Smooth muscle cell (in vitro differentiated cells): ENCODE measurements around the gene PSMD3. TPM values are rescaled to one million over a fixed set of nuclear protein-coding genes. Genes with fewer than 3 reads are reported as not detected.
A peak's percentile ranks its signal among the peaks of the same experiment; 100 is the strongest.

Experiments used
- DNase-seq: peaks from one replicate; lab custom pipeline; 2025; ENCODE audit not compliant: unreplicated experiment; lab: John Stamatoyannopoulos, UW
- H2AFZ ChIP-seq: fragments of 200-600 bp; sonication (generic); 2 replicates; pipeline ENCODE4 v1.6.0; 2016; ENCODE audit warnings: antibody characterized with exemption, low read depth, mild to moderate bottlenecking
- H3F3A ChIP-seq: fragments of 200-600 bp; sonication (generic); 2 replicates; pipeline ENCODE4 v1.6.0; 2017; ENCODE audit warnings: antibody characterized with exemption, low read depth
- H3K27ac ChIP-seq: fragments of 200-600 bp; sonication (generic); 2 replicates; pipeline ENCODE4 v1.5.1; 2016; ENCODE audit warnings: low read depth, mild to moderate bottlenecking
- H3K27me3 ChIP-seq: fragments of 200-600 bp; sonication (generic); 2 replicates; pipeline ENCODE4 v1.6.1; 2016; ENCODE audit warnings: low read depth, mild to moderate bottlenecking
- H3K36me3 ChIP-seq: fragments of 200-600 bp; sonication (generic); 2 replicates; pipeline ENCODE4 v1.5.1; 2016; ENCODE audit warnings: low read depth
- H3K4me1 ChIP-seq: fragments of 200-600 bp; sonication (generic); 2 replicates; pipeline ENCODE4 v1.5.1; 2016; ENCODE audit warnings: low read depth
- H3K4me2 ChIP-seq: fragments of 200-600 bp; sonication (generic); 2 replicates; pipeline ENCODE4 v1.6.0; 2016; ENCODE audit warnings: mild to moderate bottlenecking
- H3K4me3 ChIP-seq: fragments of 200-600 bp; sonication (generic); 2 replicates; pipeline ENCODE4 v1.5.1; 2016; ENCODE audit warnings: mild to moderate bottlenecking
- H3K79me2 ChIP-seq: fragments of 200-600 bp; sonication (generic); 2 replicates; pipeline ENCODE4 v1.6.0; 2016; ENCODE audit warnings: low read depth, mild to moderate bottlenecking
- H3K9ac ChIP-seq: fragments of 200-600 bp; sonication (generic); 2 replicates; pipeline ENCODE4 v1.6.0; 2016; ENCODE audit warnings: low read depth
- H3K9me3 ChIP-seq: fragments of 200-600 bp; sonication (generic); replicated peaks from 2 replicates; pipeline ENCODE4 v1.5.1; 2016; ENCODE audit warnings: low read depth
- H4K20me1 ChIP-seq: fragments of 200-600 bp; sonication (generic); 2 replicates; pipeline ENCODE4 v1.6.0; 2016; ENCODE audit warnings: low read depth
- WGBS: methylation state at CpG from one replicate; pipeline ENCODE4 v1.1.7; 2016; ENCODE audit warnings: low lambda C conversion rate; 5-methylcytosine and 5-hydroxymethylcytosine counted together
- polyA plus RNA-seq: library from polyadenylated mRNA; unstranded; fragments of >200 nt; fragmentation: Nextera tagmentation; extraction: Ambion mirVana; gene quantifications from 2 replicates; pipeline ENCODE4 v1.2.1, GENCODE V29; 2016
- total RNA-seq: library from RNA; depleted of rRNA; stranded (reverse); fragments of >200 nt; gene quantifications from 2 replicates; pipeline ENCODE4 v1.2.3, GENCODE V29; 2014
- TF ChIP-seq, protein P1 (sequence below): fragments of 200-600 bp; sonication (generic); IDR thresholded peaks from 2 replicates; pipeline ENCODE4 v1.5.1; 2017; ENCODE audit warnings: borderline replicate concordance, mild to moderate bottlenecking, antibody characterized with exemption; ENCODE audit not compliant: insufficient read depth, poor library complexity, severe bottlenecking

Gene PSMD3
- total and polyA plus RNA-seq, 2 experiments from 2014 or later, result 83.8 to 110 TPM

- WGBS, result 48% methylated on average over 6 of the region's 6 CpGs
- H3K4me1 ChIP-seq, result peaks cover 10% of the 10 kb centered on the region
- H4K20me1 ChIP-seq, result no peaks in the 10 kb centered on the region
- H3K9ac ChIP-seq, result peak overlapping the region; percentile 93
- TF ChIP-seq, protein P1, sequence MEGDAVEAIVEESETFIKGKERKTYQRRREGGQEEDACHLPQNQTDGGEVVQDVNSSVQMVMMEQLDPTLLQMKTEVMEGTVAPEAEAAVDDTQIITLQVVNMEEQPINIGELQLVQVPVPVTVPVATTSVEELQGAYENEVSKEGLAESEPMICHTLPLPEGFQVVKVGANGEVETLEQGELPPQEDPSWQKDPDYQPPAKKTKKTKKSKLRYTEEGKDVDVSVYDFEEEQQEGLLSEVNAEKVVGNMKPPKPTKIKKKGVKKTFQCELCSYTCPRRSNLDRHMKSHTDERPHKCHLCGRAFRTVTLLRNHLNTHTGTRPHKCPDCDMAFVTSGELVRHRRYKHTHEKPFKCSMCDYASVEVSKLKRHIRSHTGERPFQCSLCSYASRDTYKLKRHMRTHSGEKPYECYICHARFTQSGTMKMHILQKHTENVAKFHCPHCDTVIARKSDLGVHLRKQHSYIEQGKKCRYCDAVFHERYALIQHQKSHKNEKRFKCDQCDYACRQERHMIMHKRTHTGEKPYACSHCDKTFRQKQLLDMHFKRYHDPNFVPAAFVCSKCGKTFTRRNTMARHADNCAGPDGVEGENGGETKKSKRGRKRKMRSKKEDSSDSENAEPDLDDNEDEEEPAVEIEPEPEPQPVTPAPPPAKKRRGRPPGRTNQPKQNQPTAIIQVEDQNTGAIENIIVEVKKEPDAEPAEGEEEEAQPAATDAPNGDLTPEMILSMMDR, result peak; percentile 41
- H3K36me3 ChIP-seq, result no peaks in the 10 kb centered on the region
- peak overlapping the region; percentile 44 for H2AFZ ChIP-seq
- H3K4me2 ChIP-seq, result peak overlapping the region; percentile 66
- no peak overlapping the region for H3K4me3 ChIP-seq
- H3K9me3 ChIP-seq, result no peaks in the 10 kb centered on the region
- H3K27me3 ChIP-seq, result no peaks in the 10 kb centered on the region
- no peaks in the 10 kb centered on the region for H3K79me2 ChIP-seq
- H3K27ac ChIP-seq, result peak overlapping the region; percentile 98
- peaks cover 6% of the 10 kb centered on the region for H3F3A ChIP-seq
- no peak for DNase-seq
These were observed 40.8 kb upstream of the PSMD3 start for GRCh38 chr17:39939588-39940419.

DNA sequence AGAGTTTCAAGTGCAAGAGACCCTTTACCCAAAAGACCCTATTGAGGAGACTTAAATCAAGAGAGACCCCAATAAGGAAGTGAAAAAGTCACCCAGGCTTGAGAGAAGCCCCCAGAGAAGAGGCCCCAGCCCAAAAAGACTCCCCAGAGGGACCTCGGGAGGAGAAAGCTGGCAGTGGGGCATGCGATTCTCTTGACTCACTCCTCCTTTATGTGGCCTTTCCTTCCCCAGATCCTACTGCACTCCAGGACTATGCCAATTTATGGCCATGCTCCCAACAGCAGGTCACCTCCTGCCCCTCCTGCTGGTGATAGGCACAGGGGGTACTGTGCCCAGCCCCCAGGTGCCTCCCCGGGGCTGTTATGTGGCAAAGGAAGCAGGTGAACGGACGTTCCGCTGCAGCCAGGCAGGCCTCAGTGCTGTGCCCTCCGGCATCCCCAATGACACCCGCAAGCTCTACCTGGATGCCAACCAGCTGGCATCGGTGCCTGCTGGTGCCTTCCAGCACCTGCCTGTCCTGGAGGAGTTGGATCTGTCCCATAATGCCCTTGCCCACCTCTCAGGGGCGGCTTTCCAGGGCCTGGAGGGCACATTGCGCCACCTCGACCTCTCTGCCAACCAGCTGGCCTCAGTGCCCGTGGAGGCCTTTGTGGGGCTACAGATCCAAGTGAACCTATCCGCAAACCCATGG lies 36.8 kb upstream of the PSMD3 start:
- Histone ChIP-seq H3K4me3 (no peak overlapping the region), H2AFZ (no peak overlapping the region), H3K9ac (no peak overlapping the region), H3K36me3 (no peaks in the 10 kb centered on the region), H3K4me2 (no peak overlapping the region), H4K20me1 (no peaks in the 10 kb centered on the region), H3F3A (peaks cover 6% of the 10 kb centered on the region), H3K79me2 (no peaks in the 10 kb centered on the region), H3K27me3 (no peaks in the 10 kb centered on the region), H3K4me1 (peaks cover 10% of the 10 kb centered on the region), H3K27ac (no peak overlapping the region), H3K9me3 (no peaks in the 10 kb centered on the region)
- TF ChIP-seq, protein P1, result no peak
- no peak for DNase-seq
- 93% methylated on average over 14 of the region's 14 CpGs for WGBS

GRCh38 chr17:39944393-39944711 lies 36.3 kb upstream of the PSMD3 start:
- Histone ChIP-seq H3K79me2 (no peaks in the 10 kb centered on the region), H3K27me3 (no peaks in the 10 kb centered on the region), H3K9ac (no peak overlapping the region), H2AFZ (no peak overlapping the region), H3K4me2 (no peak overlapping the region), H3K9me3 (no peaks in the 10 kb centered on the region), H3K4me3 (no peak overlapping the region), H3K4me1 (peaks cover 6% of the 10 kb centered on the region), H3F3A (peaks cover under 1% of the 10 kb centered on the region), H3K36me3 (no peaks in the 10 kb centered on the region), H3K27ac (no peak overlapping the region), H4K20me1 (no peaks in the 10 kb centered on the region)
- TF ChIP-seq, protein P1, result no peak
- no peak for DNase-seq
- 86% methylated on average over 8 of the region's 16 CpGs for WGBS
